ENCODE measurements around the gene THSD4.

The THSD4 gene

GRCh38 chr15:71545923-71546322 is 430.7 kb downstream of the THSD4 start:
- DNase-seq (ENCODE audit: low read depth) = no peak

DNA sequence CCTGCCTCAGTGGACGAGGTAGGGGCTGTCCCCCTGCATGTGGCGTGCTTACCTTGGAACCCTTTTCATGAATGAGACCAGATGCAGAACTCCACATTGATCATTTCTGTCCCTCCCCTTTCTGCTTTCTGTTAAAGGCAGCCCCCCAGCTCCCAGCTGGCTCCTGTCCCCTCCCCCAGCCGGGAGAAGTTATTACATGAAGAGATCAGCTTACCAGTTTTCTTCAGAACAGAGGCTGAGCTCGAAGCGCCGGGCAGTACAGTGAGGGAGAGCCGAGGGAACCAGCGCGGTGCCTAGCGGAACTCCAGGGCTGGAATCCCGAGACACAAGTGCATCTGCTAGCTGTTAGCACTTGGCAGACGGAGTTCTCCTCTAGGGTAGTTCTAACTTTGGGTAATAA is 431.7 kb downstream of the THSD4 start:
- DNase-seq (ENCODE audit: low read depth) = no peak

GRCh38 chr15:71548401-71548807 is 433.1 kb downstream of the THSD4 start:
- DNase-seq (ENCODE audit: low read depth) = no peak

- no peak for DNase-seq (ENCODE audit: low read depth)
Measured at GRCh38 chr15:71549091-71549490, 433.8 kb downstream of the THSD4 start.

- no peak for DNase-seq (ENCODE audit: low read depth)
Measured at GRCh38 chr15:71549697-71550096, 434.4 kb downstream of the THSD4 start.

DNA sequence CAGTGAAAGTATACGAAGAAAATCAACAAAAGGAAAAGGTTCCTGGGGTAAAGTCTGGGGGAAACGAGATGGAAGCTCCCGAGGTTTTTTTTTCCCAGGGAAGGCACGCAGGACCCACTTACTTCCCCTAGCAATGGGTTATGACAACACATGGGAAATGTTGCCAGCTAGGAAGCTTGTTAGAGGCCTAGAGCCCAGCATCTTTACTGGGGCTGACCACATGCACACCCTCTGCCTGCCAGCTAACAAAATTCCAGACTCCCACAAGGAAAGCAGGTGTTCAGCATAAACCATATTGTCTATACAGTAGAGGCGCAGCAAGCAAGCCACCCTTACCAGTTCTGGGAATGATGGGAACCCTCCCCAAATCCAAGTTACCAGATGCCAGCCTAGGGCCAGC is 436.3 kb downstream of the THSD4 start:
- DNase-seq (ENCODE audit: low read depth) = no peak

DNA sequence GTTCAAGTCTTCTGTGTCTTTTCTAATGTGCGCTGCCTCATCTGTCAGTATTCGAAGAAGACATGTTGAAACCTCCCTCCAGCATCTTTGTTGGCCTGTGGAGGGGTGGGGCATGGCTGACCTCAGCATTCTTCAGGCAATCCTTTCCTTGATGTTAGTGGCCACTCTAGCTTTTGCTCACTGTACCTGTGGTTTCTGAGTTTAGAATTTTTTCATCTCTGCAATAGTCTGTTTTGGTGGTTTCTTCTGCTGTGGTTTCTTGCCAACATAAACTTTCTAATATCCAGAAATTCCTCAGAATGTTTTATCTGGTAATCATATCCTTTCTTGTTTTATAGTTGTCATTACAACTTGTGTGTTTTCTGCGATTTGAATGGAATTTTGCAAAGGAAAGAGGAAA is 443.8 kb downstream of the THSD4 start:
- no peak for DNase-seq (ENCODE audit: low read depth)

DNA sequence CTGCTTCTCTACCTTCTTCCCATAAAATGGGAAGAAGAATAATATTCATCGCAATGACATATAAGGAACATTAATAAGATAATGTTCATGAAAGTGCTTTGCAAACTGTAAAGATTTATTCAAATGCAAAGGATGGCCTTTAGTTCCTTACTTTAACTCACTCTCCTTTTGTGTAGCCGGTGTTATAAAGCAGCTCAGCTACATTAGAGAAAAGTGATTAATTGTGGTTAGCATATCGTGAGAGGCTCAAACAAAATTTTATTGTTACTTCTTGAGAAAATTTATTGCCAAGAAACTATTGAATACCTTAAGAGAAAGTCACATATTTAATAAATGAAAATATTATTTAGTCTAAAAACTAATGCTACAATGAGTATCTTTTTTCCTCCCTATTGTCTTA is 444.3 kb downstream of the THSD4 start:
- no peak for DNase-seq (ENCODE audit: low read depth)

DNA sequence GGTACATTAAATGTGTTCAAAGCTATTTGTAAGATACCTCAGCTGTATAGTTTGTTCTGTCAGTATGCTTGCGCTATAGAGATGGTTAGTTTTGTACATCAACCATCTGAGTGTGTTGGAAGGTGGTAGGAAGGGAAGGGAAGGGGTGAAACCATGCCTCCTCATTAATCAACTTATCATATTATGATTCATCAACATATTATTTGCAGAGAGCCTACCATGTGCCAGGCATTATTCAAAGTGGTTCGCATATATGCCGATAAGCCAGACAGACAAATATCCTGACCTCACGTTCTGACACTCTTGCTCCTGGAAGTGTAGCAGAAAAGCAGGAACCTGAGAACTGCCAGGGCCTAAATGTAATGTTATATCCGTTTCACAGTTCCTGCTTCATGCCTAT is 447.0 kb downstream of the THSD4 start:
- DNase-seq (ENCODE audit: low read depth) = no peak

GRCh38 chr15:71564217-71564616 is 448.9 kb downstream of the THSD4 start:
- DNase-seq (ENCODE audit: low read depth) = no peak

GRCh38 chr15:71565006-71565405 is 449.7 kb downstream of the THSD4 start:
- DNase-seq (ENCODE audit: low read depth) = no peak

GRCh38 chr15:71565631-71566160 is 450.4 kb downstream of the THSD4 start:
- no peak for DNase-seq (ENCODE audit: low read depth)

GRCh38 chr15:71566226-71566625 is 451.0 kb downstream of the THSD4 start:
- DNase-seq (ENCODE audit: low read depth) = no peak

- DNase-seq (ENCODE audit: low read depth) = no peak
Measured at GRCh38 chr15:71567173-71567572, 451.9 kb downstream of the THSD4 start.

- no peak for DNase-seq (ENCODE audit: low read depth)
Measured at GRCh38 chr15:71568227-71568626, 453.0 kb downstream of the THSD4 start.

- DNase-seq (ENCODE audit: low read depth) = no peak
Measured at GRCh38 chr15:71570736-71571135, 455.5 kb downstream of the THSD4 start.

DNA sequence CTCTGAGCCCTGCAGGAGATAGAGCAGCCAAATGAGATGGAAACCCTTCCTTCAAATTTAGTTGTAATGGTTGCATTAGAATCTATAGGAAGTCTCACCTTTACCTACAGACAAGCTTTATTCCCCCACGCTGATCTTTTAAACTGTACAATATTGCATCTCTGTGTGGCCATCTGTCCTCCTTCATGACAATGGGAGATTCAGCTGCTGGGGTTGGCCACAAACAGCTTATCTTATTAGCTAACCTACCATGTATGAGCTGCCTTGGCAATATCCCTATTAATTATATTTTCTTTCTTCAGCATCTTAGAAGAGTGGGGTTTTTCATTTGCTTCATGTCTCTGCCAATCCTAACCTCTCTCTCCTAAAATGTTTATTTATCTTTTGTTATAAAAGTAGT is 456.4 kb downstream of the THSD4 start:
- no peak for DNase-seq (ENCODE audit: low read depth)

DNA sequence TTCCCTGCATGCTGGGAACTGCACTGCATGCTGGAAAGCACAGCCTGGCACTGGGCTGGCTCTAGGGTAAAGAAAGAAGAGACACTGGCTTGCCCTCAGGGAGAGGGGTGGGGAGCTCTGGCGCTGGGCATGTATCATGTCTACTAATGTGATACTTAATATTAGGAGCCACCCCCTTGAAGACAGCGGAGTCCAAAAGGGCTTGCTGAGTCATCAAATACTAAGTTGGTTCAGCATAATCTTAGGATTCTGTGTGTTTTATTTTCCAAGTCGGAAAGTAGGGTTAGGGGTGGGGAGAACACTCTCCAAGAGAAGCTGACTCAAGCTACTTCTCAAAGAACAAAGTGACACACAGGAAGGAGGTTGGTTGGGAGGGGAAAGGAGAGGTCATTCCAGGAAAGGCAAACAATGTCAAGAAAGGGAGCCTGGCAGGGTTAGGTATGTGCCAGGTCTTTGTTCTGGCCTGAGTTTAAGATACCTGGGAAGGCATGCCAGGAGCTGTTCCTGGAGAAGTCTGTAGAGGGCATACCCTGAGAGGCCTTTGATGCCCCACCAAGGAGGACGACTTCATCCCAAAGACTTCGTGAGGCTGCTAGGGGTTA is 457.3 kb downstream of the THSD4 start:
- no peak for DNase-seq (ENCODE audit: low read depth)

- no peak for DNase-seq (ENCODE audit: low read depth)
Measured at GRCh38 chr15:71573599-71573998, 458.3 kb downstream of the THSD4 start.

DNA sequence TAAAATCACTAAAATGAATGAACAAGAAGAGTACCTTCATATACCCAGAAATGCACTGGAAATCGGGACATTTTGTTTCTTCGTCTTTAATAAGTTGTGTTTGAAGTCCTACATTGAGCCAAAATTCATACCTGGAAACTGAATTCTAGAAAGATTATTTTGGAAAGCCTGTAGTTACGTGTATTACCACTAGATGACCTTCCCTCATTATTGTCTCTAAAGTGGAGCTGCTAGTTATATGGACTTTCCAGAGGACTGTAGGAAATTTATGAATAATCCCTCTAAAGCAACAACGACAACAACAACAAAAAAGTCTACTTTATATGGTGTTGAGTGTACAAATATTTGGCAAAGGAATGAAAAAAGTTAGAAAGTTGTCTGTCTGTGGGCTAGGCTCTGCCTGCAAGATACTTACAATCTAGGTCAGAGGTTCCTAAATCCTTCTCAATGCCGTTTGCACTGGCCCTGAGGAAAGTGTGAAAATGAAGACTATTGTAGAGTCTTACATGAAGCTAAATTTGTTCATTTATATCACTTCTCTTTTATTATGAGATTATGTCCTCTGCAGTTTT is 460.3 kb downstream of the THSD4 start:
- no peak for DNase-seq (ENCODE audit: low read depth)

GRCh38 chr15:71577071-71577470 is 461.8 kb downstream of the THSD4 start:
- no peak for DNase-seq (ENCODE audit: low read depth)

DNA sequence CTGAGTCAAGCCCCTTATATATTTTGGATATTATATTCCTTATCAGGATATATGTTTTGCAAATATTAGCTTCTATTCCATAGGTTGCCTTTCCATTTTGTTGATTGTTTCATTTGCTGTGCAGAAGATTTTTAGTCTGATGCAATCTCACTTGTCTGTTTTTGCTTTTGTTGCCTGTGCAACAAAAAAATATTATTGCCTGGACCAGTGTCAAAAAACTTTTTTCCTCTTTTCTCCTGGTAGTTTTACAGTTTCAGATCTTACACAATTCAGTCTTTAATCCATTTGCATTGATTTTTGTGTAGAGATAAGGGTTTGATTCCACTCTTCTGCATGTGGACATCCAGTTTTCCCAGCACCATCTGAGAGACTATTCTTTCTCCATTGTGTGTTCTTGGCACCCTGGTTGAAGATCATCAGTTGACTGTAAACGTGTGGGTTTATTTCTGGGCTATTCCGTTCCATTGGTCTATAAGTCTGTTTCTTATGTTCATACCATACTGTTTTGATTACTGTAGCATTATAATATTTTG is 466.2 kb downstream of the THSD4 start:
- no peak for DNase-seq (ENCODE audit: low read depth)

- no peak for DNase-seq (ENCODE audit: low read depth)
Measured at GRCh38 chr15:71585159-71585558, 469.9 kb downstream of the THSD4 start.

- DNase-seq (ENCODE audit: low read depth) = no peak
Measured at GRCh38 chr15:71586463-71586862, 471.2 kb downstream of the THSD4 start.
